ENCODE results near the gene FHIP1A. TPM values are rescaled to one million over a fixed set of nuclear protein-coding genes. Genes with fewer than 3 reads are reported as not detected.
"Not testable (repeated sequence)": the region's sequence is repeated elsewhere in the genome, so short reads cannot be mapped to it uniquely, and the experiment has no call there.

FHIP1A gene
- 5.0 TPM for polyA plus RNA-seq
- long read RNA-seq, donor 1 = 0 reads
- long read RNA-seq, donor 2 = 0 reads
- long read RNA-seq, donor 3 = 0 reads
- long read RNA-seq, donor 4 = 0 reads
- long read RNA-seq, donor 5 = 0 reads
- long read RNA-seq, donor 6, partial matches to known transcripts = 0 of 1 reads
- long read RNA-seq, donor 6, other reads (novel, unspliced or antisense) = 0 of 1 reads
- long read RNA-seq, donor 7 = 0 reads
- long read RNA-seq, donor 8 = 0 reads
- long read RNA-seq, donor 9 = 0 reads
- long read RNA-seq, donor 10 = 0 reads
- long read RNA-seq, donor 11 = 0 reads

DNA sequence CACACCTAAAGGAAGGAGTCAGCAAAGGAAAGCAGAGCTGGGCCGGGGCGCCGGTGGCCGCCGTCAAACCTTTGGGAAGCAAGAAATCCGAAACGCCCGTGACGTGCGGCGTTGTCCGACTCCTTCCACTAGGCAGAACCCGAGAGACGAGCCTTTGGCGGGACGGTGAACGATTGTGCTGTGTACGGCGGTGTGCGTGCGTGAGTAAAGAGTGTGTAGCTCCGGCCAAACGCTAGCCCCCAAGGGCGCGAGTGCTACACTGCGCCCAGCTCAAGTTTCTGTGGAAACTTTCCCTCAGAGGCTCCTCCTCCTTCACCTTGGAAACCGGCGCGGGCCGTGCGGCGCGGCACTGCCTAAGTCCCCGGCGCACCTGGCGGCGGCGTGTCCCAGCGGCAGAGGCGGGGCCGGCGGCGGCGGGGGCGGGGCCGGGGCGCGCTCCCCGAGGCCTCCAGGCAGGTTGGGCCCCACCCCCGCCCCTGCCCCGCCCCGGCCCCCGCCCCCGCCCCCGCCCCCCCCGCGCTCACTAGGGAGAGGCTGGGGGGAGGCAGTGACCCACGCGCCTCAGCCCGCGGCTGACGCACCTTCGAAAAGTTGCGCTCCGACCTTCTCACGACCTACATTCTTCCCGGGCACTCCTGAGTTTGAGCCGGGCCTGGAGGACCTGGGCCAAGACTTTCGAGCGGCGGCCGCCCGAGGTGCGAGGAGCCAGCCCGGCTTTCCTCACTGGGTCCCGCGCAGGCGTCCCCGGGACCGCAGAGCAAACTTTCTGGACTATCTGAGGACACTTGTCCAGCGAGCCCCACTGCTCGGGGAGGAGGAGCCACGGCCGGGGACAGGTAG lies at the start of gene FHIP1A:
Gene FHIP1A (plus strand): TSS at position 547 of the 840 bp plus-strand sequence. CDS start 157,084 bp downstream, outside the sequence.
- DNase-seq = peak; percentile 91 to 96
- H3K9me3 ChIP-seq (ENCODE audit: control insufficient read depth, low read depth, low read length) = no peaks in the 10 kb centered on the region
- peaks cover 15% of the 10 kb centered on the region for H3K4me1 ChIP-seq (ENCODE audit: control insufficient read depth, insufficient read depth, low read length)
- H3K4me3 ChIP-seq (ENCODE audit: low read length) = peak within 1 kb of the TSS; percentile 78
- peaks cover 15% of the 10 kb centered on the region for H3K27me3 ChIP-seq (ENCODE audit: control insufficient read depth, insufficient read depth, low read length)
- no peaks in the 10 kb centered on the region for H3K36me3 ChIP-seq (ENCODE audit: control insufficient read depth, insufficient read depth, low read length)
- peak within 1 kb of the TSS; percentile 91 for H3K27ac ChIP-seq (ENCODE audit: low read length)
- no CpG with 5 or more reads among the region's 84 CpGs for WGBS (ENCODE audit: insufficient coverage, low lambda C conversion rate)

DNA sequence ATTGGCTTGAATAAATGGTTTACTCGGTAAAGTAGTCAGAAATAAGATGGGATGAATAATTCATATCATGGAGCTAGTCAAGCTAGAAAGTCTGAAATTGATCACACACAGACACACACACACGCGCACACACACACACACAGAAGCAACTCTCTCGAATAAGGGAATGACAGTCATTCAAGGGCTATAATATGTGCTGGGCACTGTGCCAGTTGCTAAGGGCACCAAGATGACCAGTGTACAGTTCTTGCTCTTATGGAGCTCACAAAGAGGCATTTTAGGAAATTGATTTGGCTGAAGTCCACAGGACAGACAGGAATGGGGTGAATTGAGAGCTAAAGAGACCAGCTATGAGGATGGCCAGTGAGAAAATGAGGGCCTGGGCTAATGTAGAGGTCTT lies 49.4 kb upstream of the FHIP1A start:
- DNase-seq = no peak
- WGBS (ENCODE audit: insufficient coverage, low lambda C conversion rate) = no CpG with 5 or more reads among the region's 4 CpGs
- Histone ChIP-seq H3K4me3 (ENCODE audit: low read length) (no peak overlapping the region), H3K4me1 (ENCODE audit: control insufficient read depth, insufficient read depth, low read length) (no peaks in the 10 kb centered on the region), H3K27me3 (ENCODE audit: control insufficient read depth, insufficient read depth, low read length) (no peaks in the 10 kb centered on the region), H3K27ac (ENCODE audit: low read length) (no peak overlapping the region), H3K9me3 (ENCODE audit: control insufficient read depth, low read depth, low read length) (no peaks in the 10 kb centered on the region), H3K36me3 (ENCODE audit: control insufficient read depth, insufficient read depth, low read length) (no peaks in the 10 kb centered on the region)

DNA sequence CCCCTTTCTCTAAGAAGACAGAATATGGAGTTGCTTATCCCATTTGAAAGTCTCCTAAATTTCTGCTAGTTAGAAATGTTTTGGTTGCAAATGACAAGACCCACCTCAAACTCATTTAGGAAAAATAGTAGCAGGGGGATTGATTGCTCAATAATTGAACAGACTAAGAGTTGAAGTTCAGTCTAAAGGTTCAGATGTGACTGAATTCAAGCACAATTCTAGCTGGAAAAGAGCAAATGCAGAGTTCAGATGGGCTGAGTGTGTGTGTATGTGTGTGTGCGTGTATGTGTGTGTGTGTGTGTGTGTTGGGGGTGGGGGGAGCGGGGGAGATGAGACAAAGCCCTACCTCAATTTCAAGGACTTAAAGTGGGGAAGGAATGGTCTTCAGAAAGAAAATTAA lies 47.9 kb upstream of the FHIP1A start:
- no peak overlapping the region for H3K4me3 ChIP-seq (ENCODE audit: low read length)
- no peak for DNase-seq
- no peaks in the 10 kb centered on the region for H3K27me3 ChIP-seq (ENCODE audit: control insufficient read depth, insufficient read depth, low read length)
- WGBS (ENCODE audit: insufficient coverage, low lambda C conversion rate) = 100% methylated on average over 1 of the region's 2 CpGs
- no peak overlapping the region for H3K27ac ChIP-seq (ENCODE audit: low read length)
- H3K36me3 ChIP-seq (ENCODE audit: control insufficient read depth, insufficient read depth, low read length) = no peaks in the 10 kb centered on the region
- no peaks in the 10 kb centered on the region for H3K9me3 ChIP-seq (ENCODE audit: control insufficient read depth, low read depth, low read length)
- H3K4me1 ChIP-seq (ENCODE audit: control insufficient read depth, insufficient read depth, low read length) = no peaks in the 10 kb centered on the region

DNA sequence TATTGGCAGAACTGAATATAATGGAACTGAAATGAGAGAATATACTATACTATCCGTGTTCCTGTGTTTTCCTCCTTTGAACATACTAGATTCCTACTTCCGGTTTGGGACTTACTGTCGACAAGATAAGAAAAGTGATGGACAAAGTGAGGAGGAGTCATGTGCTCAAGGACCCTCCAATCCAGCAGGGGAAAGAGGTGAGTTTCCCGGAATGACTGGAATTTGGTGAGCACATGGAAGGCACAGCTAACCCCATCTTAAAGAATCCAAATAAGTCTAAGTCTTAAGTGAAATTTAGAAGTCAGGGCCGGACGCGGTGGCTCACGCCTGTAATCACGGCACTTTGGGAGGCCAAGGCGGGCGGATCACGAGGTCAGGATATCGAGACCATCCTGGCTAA lies 47.0 kb upstream of the FHIP1A start:
- H3K4me1 ChIP-seq (ENCODE audit: control insufficient read depth, insufficient read depth, low read length) = no peaks in the 10 kb centered on the region
- H3K36me3 ChIP-seq (ENCODE audit: control insufficient read depth, insufficient read depth, low read length) = no peaks in the 10 kb centered on the region
- H3K27ac ChIP-seq (ENCODE audit: low read length) = no peak overlapping the region
- no peak for DNase-seq
- no peak overlapping the region for H3K4me3 ChIP-seq (ENCODE audit: low read length)
- no peaks in the 10 kb centered on the region for H3K27me3 ChIP-seq (ENCODE audit: control insufficient read depth, insufficient read depth, low read length)
- no peaks in the 10 kb centered on the region for H3K9me3 ChIP-seq (ENCODE audit: control insufficient read depth, low read depth, low read length)
- WGBS (ENCODE audit: insufficient coverage, low lambda C conversion rate) = 60% methylated on average over 1 of the region's 13 CpGs

DNA sequence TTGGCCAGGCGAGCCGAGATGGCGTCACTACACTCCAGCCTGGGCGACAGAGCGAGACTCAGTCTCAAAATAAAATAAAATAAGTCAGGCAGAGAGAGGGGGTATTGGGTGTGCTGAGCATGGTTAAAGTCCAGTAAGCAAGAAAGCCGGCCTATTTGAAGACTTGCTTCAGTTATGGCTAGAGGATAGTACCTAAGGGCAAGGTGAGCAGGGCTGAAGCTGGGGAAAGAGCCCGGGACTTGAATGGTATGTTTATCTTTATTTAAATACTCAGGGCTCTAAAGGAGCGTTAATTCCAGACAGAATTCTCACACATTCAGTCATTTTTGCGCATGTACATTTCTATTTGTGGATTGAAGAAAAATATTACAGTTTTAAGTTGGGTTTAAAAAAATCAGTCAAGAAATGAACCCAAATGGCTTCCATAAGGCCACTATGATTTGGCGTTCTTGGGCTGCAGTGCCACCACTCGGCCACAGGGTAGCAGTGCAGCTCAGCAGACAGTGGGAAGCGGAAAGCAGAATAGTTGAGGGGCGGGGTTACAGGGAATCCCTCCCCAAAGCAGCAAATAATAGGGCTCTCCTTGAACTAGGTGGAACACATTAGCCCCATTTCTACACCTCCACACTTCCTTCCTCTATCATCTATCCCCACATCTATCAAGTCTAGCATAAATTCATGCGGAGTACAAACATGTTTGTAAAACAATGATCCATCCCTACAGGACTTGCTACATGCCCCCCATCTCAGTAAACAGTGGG lies 46.4 kb upstream of the FHIP1A start:
- Histone ChIP-seq H3K4me3 (ENCODE audit: low read length) (no peak overlapping the region), H3K27me3 (ENCODE audit: control insufficient read depth, insufficient read depth, low read length) (no peaks in the 10 kb centered on the region), H3K36me3 (ENCODE audit: control insufficient read depth, insufficient read depth, low read length) (no peaks in the 10 kb centered on the region), H3K9me3 (ENCODE audit: control insufficient read depth, low read depth, low read length) (no peaks in the 10 kb centered on the region), H3K4me1 (ENCODE audit: control insufficient read depth, insufficient read depth, low read length) (no peaks in the 10 kb centered on the region), H3K27ac (ENCODE audit: low read length) (peak overlapping the region; percentile 6)
- 100% methylated on average over 1 of the region's 14 CpGs for WGBS (ENCODE audit: insufficient coverage, low lambda C conversion rate)
- peak; percentile 77 to 78 for DNase-seq

DNA sequence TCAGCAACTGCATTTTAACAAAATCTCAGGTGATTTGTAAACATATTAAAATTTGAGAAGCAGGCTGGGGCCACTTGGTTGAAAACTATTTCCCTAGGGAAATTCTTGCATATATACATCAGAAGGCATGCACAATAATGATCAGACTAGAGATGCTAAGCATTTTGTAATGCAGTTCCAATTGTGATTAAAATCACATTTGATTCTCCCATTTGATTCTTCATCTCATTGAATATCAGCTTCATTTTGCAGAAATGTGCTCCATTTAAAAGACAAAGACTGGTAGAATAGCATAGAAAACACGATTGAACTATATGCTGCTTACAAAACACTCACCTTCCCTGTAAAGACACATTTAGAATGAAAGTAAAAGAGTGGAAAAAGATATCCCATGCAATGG lies 32.4 kb upstream of the FHIP1A start:
- WGBS (ENCODE audit: insufficient coverage, low lambda C conversion rate) = 80% methylated on average over 1 of the region's 1 CpG
- no peak overlapping the region for H3K4me3 ChIP-seq (ENCODE audit: low read length)

DNA sequence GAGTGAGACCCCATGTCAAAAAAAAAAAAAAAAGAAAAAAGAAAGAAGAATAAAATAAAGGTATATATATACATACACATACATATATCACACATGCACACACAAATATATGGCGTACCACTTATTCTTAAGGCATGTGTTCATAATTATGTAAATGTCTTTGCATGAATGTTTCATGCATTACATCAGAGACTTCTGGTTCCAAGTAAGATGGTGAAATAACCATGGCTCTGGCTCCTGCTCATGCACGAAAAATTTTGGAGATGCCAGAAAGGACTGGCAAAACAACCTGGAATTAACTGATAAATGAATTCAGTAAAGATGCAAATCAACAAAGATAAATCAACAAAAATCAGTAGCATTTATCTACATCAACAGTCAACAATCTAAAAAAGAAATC lies 19.7 kb upstream of the FHIP1A start:
- no peak for DNase-seq
- Histone ChIP-seq H3K27me3 (ENCODE audit: control insufficient read depth, insufficient read depth, low read length) (no peaks in the 10 kb centered on the region), H3K36me3 (ENCODE audit: control insufficient read depth, insufficient read depth, low read length) (no peaks in the 10 kb centered on the region), H3K27ac (ENCODE audit: low read length) (no peak overlapping the region), H3K4me3 (ENCODE audit: low read length) (no peak overlapping the region), H3K4me1 (ENCODE audit: control insufficient read depth, insufficient read depth, low read length) (no peaks in the 10 kb centered on the region), H3K9me3 (ENCODE audit: control insufficient read depth, low read depth, low read length) (no peaks in the 10 kb centered on the region)
- 86% methylated on average over 1 of the region's 2 CpGs for WGBS (ENCODE audit: insufficient coverage, low lambda C conversion rate)

More for the DNA sequence above, 32.4 kb upstream of the FHIP1A start:
- Histone ChIP-seq H3K27me3 (ENCODE audit: control insufficient read depth, insufficient read depth, low read length) (no peaks in the 10 kb centered on the region), H3K4me1 (ENCODE audit: control insufficient read depth, insufficient read depth, low read length) (no peaks in the 10 kb centered on the region), H3K9me3 (ENCODE audit: control insufficient read depth, low read depth, low read length) (peaks cover 5% of the 10 kb centered on the region), H3K36me3 (ENCODE audit: control insufficient read depth, insufficient read depth, low read length) (no peaks in the 10 kb centered on the region), H3K27ac (ENCODE audit: low read length) (no peak overlapping the region)
- no peak for DNase-seq

DNA sequence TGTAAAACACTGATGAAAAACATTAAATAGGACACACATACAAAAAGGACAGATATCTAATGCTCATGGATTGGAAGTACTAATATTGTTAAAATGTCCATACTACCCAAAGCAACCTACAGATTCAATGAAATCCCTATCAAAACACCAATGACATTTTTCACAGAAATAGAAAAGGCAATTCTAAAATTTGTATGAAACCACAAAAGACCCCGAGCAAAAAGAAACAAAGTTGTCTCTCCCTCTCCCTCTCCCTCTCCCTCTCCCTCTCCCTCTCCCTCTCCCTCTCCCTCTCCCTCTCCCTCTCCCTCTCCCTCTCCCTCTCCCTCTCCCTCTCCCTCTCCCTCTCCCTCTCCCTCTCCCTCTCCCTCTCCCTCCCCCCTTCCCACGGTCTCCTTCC lies 19.2 kb upstream of the FHIP1A start:
- H3K9me3 ChIP-seq (ENCODE audit: control insufficient read depth, low read depth, low read length); H3K4me1 ChIP-seq (ENCODE audit: control insufficient read depth, insufficient read depth, low read length); DNase-seq; H3K27me3 ChIP-seq (ENCODE audit: control insufficient read depth, insufficient read depth, low read length); H3K36me3 ChIP-seq (ENCODE audit: control insufficient read depth, insufficient read depth, low read length); H3K27ac ChIP-seq (ENCODE audit: low read length); H3K4me3 ChIP-seq (ENCODE audit: low read length): not testable (repeated sequence)
- no CpG with 5 or more reads among the region's 2 CpGs for WGBS (ENCODE audit: insufficient coverage, low lambda C conversion rate)

DNA sequence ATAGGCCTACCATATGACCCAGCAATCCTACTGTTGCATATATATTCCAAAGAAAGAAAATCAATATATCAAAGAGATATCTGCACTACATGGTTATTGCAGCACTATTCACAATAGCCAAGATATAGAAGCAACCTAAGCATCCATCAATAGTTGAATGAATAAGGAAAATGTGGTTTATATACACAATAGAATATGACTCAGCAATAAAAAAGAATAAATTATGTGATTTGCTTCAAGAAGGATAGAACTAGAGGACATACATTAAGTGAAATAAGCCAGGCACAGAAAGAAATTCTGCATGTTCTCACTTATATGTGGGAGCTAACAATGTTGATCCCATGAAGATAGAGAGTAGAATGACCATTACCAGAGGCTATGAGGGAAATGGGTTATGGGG lies 13.1 kb upstream of the FHIP1A start:
- no peak for DNase-seq
- Histone ChIP-seq H3K27me3 (ENCODE audit: control insufficient read depth, insufficient read depth, low read length) (no peaks in the 10 kb centered on the region), H3K4me3 (ENCODE audit: low read length) (no peak overlapping the region), H3K4me1 (ENCODE audit: control insufficient read depth, insufficient read depth, low read length) (no peaks in the 10 kb centered on the region), H3K9me3 (ENCODE audit: control insufficient read depth, low read depth, low read length) (no peaks in the 10 kb centered on the region), H3K36me3 (ENCODE audit: control insufficient read depth, insufficient read depth, low read length) (no peaks in the 10 kb centered on the region), H3K27ac (ENCODE audit: low read length) (no peak overlapping the region)

DNA sequence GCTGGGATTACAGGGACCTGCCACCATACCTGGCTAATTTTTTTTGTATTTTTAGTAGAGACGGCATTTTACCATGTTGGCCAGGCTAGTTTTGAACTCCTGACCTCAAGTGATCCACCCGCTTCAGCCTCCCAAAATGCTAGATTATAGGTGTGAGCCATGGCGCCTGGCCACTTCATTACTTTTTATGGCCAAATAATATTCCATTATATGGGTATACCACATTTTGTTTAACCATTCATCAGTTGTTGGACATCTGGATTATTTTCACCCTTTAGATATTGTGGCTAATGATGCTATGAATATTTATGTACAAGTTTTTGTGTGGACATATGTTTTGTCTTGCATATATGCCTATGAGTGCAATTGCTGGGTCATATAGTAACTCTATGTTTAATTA lies 8.6 kb upstream of the FHIP1A start:
- WGBS (ENCODE audit: insufficient coverage, low lambda C conversion rate) = 83% methylated on average over 1 of the region's 3 CpGs
- Histone ChIP-seq H3K27ac (ENCODE audit: low read length) (no peak overlapping the region), H3K9me3 (ENCODE audit: control insufficient read depth, low read depth, low read length) (no peaks in the 10 kb centered on the region), H3K4me3 (ENCODE audit: low read length) (no peak overlapping the region), H3K4me1 (ENCODE audit: control insufficient read depth, insufficient read depth, low read length) (no peaks in the 10 kb centered on the region), H3K36me3 (ENCODE audit: control insufficient read depth, insufficient read depth, low read length) (no peaks in the 10 kb centered on the region), H3K27me3 (ENCODE audit: control insufficient read depth, insufficient read depth, low read length) (no peaks in the 10 kb centered on the region)
- no peak for DNase-seq
